ENCODE data around the gene CC2D2A. TPM values are rescaled to one million over a fixed set of nuclear protein-coding genes. Genes with fewer than 3 reads are reported as not detected.

Gene CC2D2A
- 18.2 and 19.6 TPM in 2 replicates for total RNA-seq

DNA sequence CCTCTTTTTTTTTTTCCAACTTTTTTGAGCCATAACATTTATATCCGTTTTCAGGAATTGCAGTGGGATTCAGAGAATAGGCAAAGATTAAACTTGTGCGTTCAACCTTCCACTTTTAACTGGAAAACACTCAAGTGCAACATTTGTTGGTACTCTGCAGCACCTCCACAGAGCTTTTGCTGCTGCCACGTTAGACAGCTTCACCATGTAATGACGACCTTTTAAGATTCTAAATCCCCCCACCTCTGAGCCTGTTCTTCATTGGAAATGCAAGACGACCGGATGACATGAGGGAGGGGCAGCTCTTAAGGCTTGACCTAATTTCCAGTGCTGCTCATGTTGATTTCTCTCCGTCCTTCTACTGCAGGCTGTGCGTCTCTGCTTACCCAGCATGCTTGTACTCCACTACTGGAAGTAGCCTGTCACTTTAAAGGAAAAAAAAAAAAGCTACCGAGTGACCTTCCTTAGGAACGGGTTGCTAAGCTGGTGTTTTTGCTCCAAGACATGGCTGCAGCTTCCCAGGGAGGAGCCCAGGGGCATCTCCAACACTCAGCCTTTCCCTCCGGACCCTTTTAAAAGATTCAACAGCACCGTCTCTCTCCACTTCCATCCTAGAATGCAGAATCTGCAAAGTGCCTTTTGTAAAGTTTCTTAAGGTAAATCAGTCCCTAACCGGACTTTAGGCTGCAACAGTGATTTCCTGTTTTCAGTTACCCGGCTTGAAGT is at the start of gene CC2D2A:
TSS of gene CC2D2A (plus strand) at position 481 of the 726 bp plus-strand sequence. CDS start 6,051 bp downstream, outside the sequence.

DNA sequence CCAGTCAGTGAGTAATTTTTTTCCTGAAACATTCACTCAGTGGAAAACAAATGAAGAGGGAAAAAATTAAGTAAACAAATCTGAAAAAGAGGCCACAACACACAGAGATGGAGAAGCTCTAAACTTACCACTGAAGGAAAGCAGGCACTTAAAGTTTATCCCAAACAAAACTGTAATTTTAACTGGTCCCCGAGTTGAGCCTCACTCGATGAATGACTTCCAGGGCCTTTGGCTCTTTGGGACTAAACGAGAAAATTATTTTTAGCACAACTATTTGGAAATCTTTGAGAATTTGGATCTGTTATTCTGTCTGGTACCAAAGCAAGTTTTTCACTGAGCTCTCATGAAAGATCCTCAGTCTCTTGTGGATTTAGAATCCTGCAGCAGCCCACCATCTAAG is 42.0 kb upstream of the CC2D2A start, which contains the start of gene C1QTNF7:
TSS of gene C1QTNF7 (plus strand) at position 333 of the 400 bp plus-strand sequence. CDS start 7,711 bp downstream, outside the sequence.

Small RNAs within 50 kb of the gene (small RNA-seq; reads per million reads assigned to genes)
- gene AC007016.1, result not detected

Other genes starting within 250 kb of the CC2D2A start
- gene C1QTNF7, start 41.8 kb upstream of the CC2D2A start, total RNA-seq, result 0.65 and 1.2 TPM in 2 replicates
- 110 and 117 TPM in 2 replicates for gene FBXL5, start 185.5 kb downstream of the CC2D2A start, total RNA-seq
- 17.7 and 21.5 TPM in 2 replicates for gene FAM200B, start 211.9 kb downstream of the CC2D2A start, total RNA-seq
- gene BST1, start 233.2 kb downstream of the CC2D2A start, total RNA-seq, result 12.8 and 25.1 TPM in 2 replicates

All from placental epithelial cell (primary cell).